Measurements from ENCODE around the gene POLR3E.
"Not testable (repeated sequence)": the region's sequence is repeated elsewhere in the genome, so short reads cannot be mapped to it uniquely, and the experiment has no call there.

The POLR3E gene

GRCh38 chr16:22348291-22348690 lies 51.1 kb downstream of the POLR3E start:
- Histone ChIP-seq H3K36me3 (ENCODE audit: insufficient read depth, low read length) (peaks cover 63% of the 10 kb centered on the region), H3K27me3 (ENCODE audit: insufficient read depth, low read length, poor library complexity) (no peaks in the 10 kb centered on the region)

GRCh38 chr16:22351017-22351416 lies 53.8 kb downstream of the POLR3E start:
- not testable (repeated sequence) for H3K4me2 ChIP-seq (ENCODE audit: insufficient read depth, low read length); ATAC-seq (ENCODE audit: insufficient read depth, low read depth); H3K4me3 ChIP-seq (ENCODE audit: low read depth in 1 of 2, low read length in 2 of 2); H2AFZ ChIP-seq (ENCODE audit: low read depth, low read length); H3K79me2 ChIP-seq (ENCODE audit: insufficient read depth, low read length); H3K9me3 ChIP-seq (ENCODE audit: insufficient read depth, low read length, severe bottlenecking); H3K27ac ChIP-seq (ENCODE audit: low read length); H3K27me3 ChIP-seq (ENCODE audit: insufficient read depth, low read length, poor library complexity); H4K20me1 ChIP-seq (ENCODE audit: insufficient read depth, low read length); H3K4me1 ChIP-seq (ENCODE audit: insufficient read depth, low read length); H3K9ac ChIP-seq (ENCODE audit: low read depth, low read length); DNase-seq
- peaks cover 55% of the 10 kb centered on the region for H3K36me3 ChIP-seq (ENCODE audit: insufficient read depth, low read length)

More at GRCh38 chr16:22348291-22348690, 51.1 kb downstream of the POLR3E start:
- Histone ChIP-seq H3K4me2 (ENCODE audit: insufficient read depth, low read length) (no peak overlapping the region), H4K20me1 (ENCODE audit: insufficient read depth, low read length) (0 out of 2 replicates have a peak, but pooled peaks cover 5% of the 10 kb centered on the region), H3K27ac (ENCODE audit: low read length) (no peak overlapping the region), H2AFZ (ENCODE audit: low read depth, low read length) (no peak overlapping the region), H3K9ac (ENCODE audit: low read depth, low read length) (no peak overlapping the region), H3K4me3 (ENCODE audit: low read depth in 1 of 2, low read length in 2 of 2) (no peak overlapping the region), H3K79me2 (ENCODE audit: insufficient read depth, low read length) (peaks cover 3% of the 10 kb centered on the region; the same call in 1 of the 2 replicates), H3K9me3 (ENCODE audit: insufficient read depth, low read length, severe bottlenecking) (no peaks in the 10 kb centered on the region), H3K4me1 (ENCODE audit: insufficient read depth, low read length) (no peaks in the 10 kb centered on the region)
- no peak for TF ChIP-seq CTCF (IDR thresholded peaks at IDR 0.05; ENCODE audit: borderline replicate concordance, extremely low read depth, low read length, poor library complexity, severe bottlenecking)
- TF ChIP-seq EZH2 (IDR thresholded peaks at IDR 0.05; ENCODE audit: borderline replicate concordance, low read depth, low read length, severe bottlenecking) = no peak
- ATAC-seq (ENCODE audit: insufficient read depth, low read depth) (no peak), DNase-seq (no peak)

- Histone ChIP-seq H3K4me2 (ENCODE audit: insufficient read depth, low read length) (no peak overlapping the region), H2AFZ (ENCODE audit: low read depth, low read length) (no peak overlapping the region), H3K36me3 (ENCODE audit: insufficient read depth, low read length) (peaks cover 44% of the 10 kb centered on the region), H3K4me1 (ENCODE audit: insufficient read depth, low read length) (no peaks in the 10 kb centered on the region), H3K79me2 (ENCODE audit: insufficient read depth, low read length) (peaks cover 3% of the 10 kb centered on the region; the same call in 1 of the 2 replicates), H3K9me3 (ENCODE audit: insufficient read depth, low read length, severe bottlenecking) (no peaks in the 10 kb centered on the region), H4K20me1 (ENCODE audit: insufficient read depth, low read length) (0 out of 2 replicates have a peak, but pooled peaks cover 2% of the 10 kb centered on the region), H3K27ac (ENCODE audit: low read length) (no peak overlapping the region), H3K4me3 (ENCODE audit: low read depth in 1 of 2, low read length in 2 of 2) (no peak overlapping the region), H3K27me3 (ENCODE audit: insufficient read depth, low read length, poor library complexity) (no peaks in the 10 kb centered on the region), H3K9ac (ENCODE audit: low read depth, low read length) (no peak overlapping the region)
- TF ChIP-seq EZH2 (IDR thresholded peaks at IDR 0.05; ENCODE audit: borderline replicate concordance, low read depth, low read length, severe bottlenecking) (no peak), CTCF (IDR thresholded peaks at IDR 0.05; ENCODE audit: borderline replicate concordance, extremely low read depth, low read length, poor library complexity, severe bottlenecking) (no peak)
- no peak for DNase-seq
- no peak for ATAC-seq (ENCODE audit: insufficient read depth, low read depth)
Observed at GRCh38 chr16:22352140-22352539, 54.9 kb downstream of the POLR3E start.

- Histone ChIP-seq H3K4me3 (ENCODE audit: low read depth in 1 of 2, low read length in 2 of 2) (no peak overlapping the region), H3K9ac (ENCODE audit: low read depth, low read length) (no peak overlapping the region), H3K27me3 (ENCODE audit: insufficient read depth, low read length, poor library complexity) (no peaks in the 10 kb centered on the region), H2AFZ (ENCODE audit: low read depth, low read length) (no peak overlapping the region), H3K4me1 (ENCODE audit: insufficient read depth, low read length) (no peaks in the 10 kb centered on the region), H3K4me2 (ENCODE audit: insufficient read depth, low read length) (no peak overlapping the region), H4K20me1 (ENCODE audit: insufficient read depth, low read length) (no peaks in the 10 kb centered on the region), H3K36me3 (ENCODE audit: insufficient read depth, low read length) (peaks cover 39% of the 10 kb centered on the region), H3K9me3 (ENCODE audit: insufficient read depth, low read length, severe bottlenecking) (no peaks in the 10 kb centered on the region), H3K27ac (ENCODE audit: low read length) (no peak overlapping the region), H3K79me2 (ENCODE audit: insufficient read depth, low read length) (peaks cover 3% of the 10 kb centered on the region; the same call in 1 of the 2 replicates)
- no peak for ATAC-seq (ENCODE audit: insufficient read depth, low read depth)
- no peak for DNase-seq
- TF ChIP-seq CTCF (IDR thresholded peaks at IDR 0.05; ENCODE audit: borderline replicate concordance, extremely low read depth, low read length, poor library complexity, severe bottlenecking) = no peak
- TF ChIP-seq EZH2 (IDR thresholded peaks at IDR 0.05; ENCODE audit: borderline replicate concordance, low read depth, low read length, severe bottlenecking) = no peak
Observed at GRCh38 chr16:22352723-22353122, 55.5 kb downstream of the POLR3E start.

Data from DND-41 (cell line).